ENCODE measurements around the gene HYAL1. TPM values are rescaled to one million over a fixed set of nuclear protein-coding genes. Genes with fewer than 3 reads are reported as not detected.

HYAL1 gene
- total RNA-seq, 4 donors from 2014 or later, result 2.1 to 30.5 (median 22.1) TPM

GRCh38 chr3:50297896-50298725, 5.3 kb downstream of the HYAL1 start:
- peak overlapping the region; percentile 87 to 92 for H3K27ac ChIP-seq
- TF ChIP-seq CTCF (IDR thresholded peaks at IDR 0.05), result no peak
- TF ChIP-seq POLR2A (IDR thresholded peaks at IDR 0.05), result no peak
- H3K9me3 ChIP-seq, result no peaks in the 10 kb centered on the region
- H3K27me3 ChIP-seq, result no peaks in the 10 kb centered on the region
- H3K36me3 ChIP-seq, result no peaks in the 10 kb centered on the region
- H3K4me1 ChIP-seq, result peaks cover 0 to 8% of the 10 kb centered on the region in 2 donors
- DNase-seq, result peak in 1 of 2 donors; percentile 31
- H3K4me3 ChIP-seq, result peak overlapping the region; percentile 52 to 70
- intact Hi-C loops (cut with DNase I; ENCODE audit: low total_unique reads), result no loop called here

- H3K27ac ChIP-seq, result no peak overlapping the region
- no peaks in the 10 kb centered on the region for H3K9me3 ChIP-seq
- intact Hi-C loops (cut with DNase I; ENCODE audit: low total_unique reads), result no loop called here
- no peaks in the 10 kb centered on the region for H3K27me3 ChIP-seq
- no peak overlapping the region for H3K4me3 ChIP-seq
- H3K4me1 ChIP-seq, result peaks cover 0 to 8% of the 10 kb centered on the region in 2 donors
- DNase-seq, result peak in 1 of 2 donors; percentile 55
- TF ChIP-seq POLR2A (IDR thresholded peaks at IDR 0.05), result no peak
- TF ChIP-seq CTCF (IDR thresholded peaks at IDR 0.05), result no peak
- no peaks in the 10 kb centered on the region for H3K36me3 ChIP-seq
These were observed 6.0 kb downstream of the HYAL1 start for GRCh38 chr3:50297384-50297775.

GRCh38 chr3:50296721-50297383, 6.5 kb downstream of the HYAL1 start:
- Histone ChIP-seq H3K27ac (no peak overlapping the region), H3K4me3 (no peak overlapping the region), H3K9me3 (no peaks in the 10 kb centered on the region), H3K36me3 (no peaks in the 10 kb centered on the region), H3K4me1 (peaks cover 0 to 8% of the 10 kb centered on the region in 2 donors), H3K27me3 (no peaks in the 10 kb centered on the region)
- intact Hi-C loops (cut with DNase I; ENCODE audit: low total_unique reads), result no loop called here
- DNase-seq, result no peak
- TF ChIP-seq POLR2A (IDR thresholded peaks at IDR 0.05), result no peak
- TF ChIP-seq CTCF (IDR thresholded peaks at IDR 0.05), result no peak

- TF ChIP-seq CTCF (IDR thresholded peaks at IDR 0.05), result no peak
- no peak for TF ChIP-seq POLR2A (IDR thresholded peaks at IDR 0.05)
- H3K27ac ChIP-seq, result no peak overlapping the region
These were observed 7.6 kb downstream of the HYAL1 start for GRCh38 chr3:50295553-50296431.

More at GRCh38 chr3:50295553-50296431, 7.6 kb downstream of the HYAL1 start:
- intact Hi-C loops (cut with DNase I; ENCODE audit: low total_unique reads), result no loop called here
- no peaks in the 10 kb centered on the region for H3K9me3 ChIP-seq
- H3K4me1 ChIP-seq, result peaks cover 0 to 16% of the 10 kb centered on the region in 2 donors
- H3K4me3 ChIP-seq, result no peak overlapping the region
- DNase-seq, result no peak
- no peaks in the 10 kb centered on the region for H3K36me3 ChIP-seq
- no peaks in the 10 kb centered on the region for H3K27me3 ChIP-seq
